ENCODE data around the gene HAUS3. TPM values are rescaled to one million over a fixed set of nuclear protein-coding genes. Genes with fewer than 3 reads are reported as not detected.

Gene HAUS3
- total and polyA plus RNA-seq, 2 experiments from 2014 or later: 13.8 to 14.9 TPM

DNA sequence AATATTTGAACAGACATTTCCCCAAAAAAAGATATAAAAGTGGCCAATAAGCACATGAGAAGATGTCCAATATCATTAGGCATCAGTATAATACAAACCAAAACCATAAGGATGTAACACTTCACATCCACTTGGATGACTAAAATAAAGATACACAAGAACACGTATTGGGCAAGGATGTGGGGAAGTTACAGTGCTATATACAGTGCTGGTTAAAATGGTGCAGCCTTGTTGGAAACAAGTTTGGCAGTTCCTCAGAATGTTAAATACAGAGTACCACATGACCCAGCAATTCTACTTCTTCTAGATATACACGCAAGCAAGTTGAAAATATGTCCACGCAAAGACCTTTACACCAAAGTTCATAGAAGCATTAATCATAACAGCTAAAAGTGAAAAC is 58.9 kb downstream of the HAUS3 start:
- no peak overlapping the region for H3K4me2 ChIP-seq (ENCODE audit: unreplicated experiment)

DNA sequence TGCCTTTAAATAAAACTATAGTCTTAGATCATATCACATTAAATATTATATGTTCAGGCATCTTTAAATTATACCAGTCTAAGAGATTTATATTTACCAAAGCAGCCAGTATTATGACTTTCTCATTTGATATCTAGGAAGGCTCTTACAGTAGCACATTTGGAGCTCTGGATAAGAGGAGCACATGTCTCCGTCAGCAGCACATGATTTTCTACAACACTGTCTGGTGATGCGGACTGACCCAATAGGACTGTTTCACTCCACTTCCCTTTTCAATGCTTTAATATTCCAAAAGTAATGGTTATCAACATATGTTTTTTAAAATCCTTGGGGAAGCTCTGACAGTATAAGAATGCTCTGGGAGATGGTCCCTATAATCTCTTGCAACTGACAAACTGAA is 61.5 kb downstream of the HAUS3 start:
- in situ Hi-C loops (cut with MboI): no loop called here
- Histone ChIP-seq H3K4me2 (ENCODE audit: unreplicated experiment) (no peak overlapping the region), H3K27ac (no peak overlapping the region), H4K20me1 (ENCODE audit: insufficient read depth) (no peaks in the 10 kb centered on the region), H3K9ac (no peak overlapping the region), H3K4me3 (no peak overlapping the region), H3K9me3 (ENCODE audit: low read depth) (no peaks in the 10 kb centered on the region), H3K36me3 (ENCODE audit: low read depth) (no peaks in the 10 kb centered on the region), H3K9me2 (ENCODE audit: insufficient read depth) (no peaks in the 10 kb centered on the region), H3F3A (ENCODE audit: insufficient read depth) (no peaks in the 10 kb centered on the region), H3K4me1 (ENCODE audit: insufficient read depth) (no peaks in the 10 kb centered on the region), H3K27me3 (replicated peaks; ENCODE audit: insufficient read depth) (no peaks in the 10 kb centered on the region), H2AFZ (no peak overlapping the region), H3K79me2 (ENCODE audit: insufficient read depth) (no peaks in the 10 kb centered on the region)
- no peak for DNase-seq
- no peak for TF ChIP-seq EZH2 (IDR thresholded peaks at IDR 0.05; ENCODE audit: insufficient read depth, poor library complexity, severe bottlenecking)
- 96 to 99% methylated on average over 2 of the region's 2 CpGs for WGBS, 2 experiments (ENCODE audit: low coverage in 1 of 2, low lambda C conversion rate in 2 of 2, missing lambda C conversion rate in 2 of 2)

More for the DNA sequence above, 58.9 kb downstream of the HAUS3 start:
- Histone ChIP-seq H4K20me1 (ENCODE audit: insufficient read depth) (no peaks in the 10 kb centered on the region), H3K27ac (no peak overlapping the region), H3K9ac (no peak overlapping the region), H3K4me1 (ENCODE audit: insufficient read depth) (no peaks in the 10 kb centered on the region), H3K9me2 (ENCODE audit: insufficient read depth) (no peaks in the 10 kb centered on the region), H3K36me3 (ENCODE audit: low read depth) (0 out of 2 replicates have a peak, but pooled peaks cover 5% of the 10 kb centered on the region), H2AFZ (no peak overlapping the region), H3F3A (ENCODE audit: insufficient read depth) (no peaks in the 10 kb centered on the region), H3K4me3 (no peak overlapping the region), H3K79me2 (ENCODE audit: insufficient read depth) (no peaks in the 10 kb centered on the region), H3K27me3 (replicated peaks; ENCODE audit: insufficient read depth) (no peaks in the 10 kb centered on the region), H3K9me3 (ENCODE audit: low read depth) (no peaks in the 10 kb centered on the region)
- in situ Hi-C loops (cut with MboI): no loop called here
- TF ChIP-seq EZH2 (IDR thresholded peaks at IDR 0.05; ENCODE audit: insufficient read depth, poor library complexity, severe bottlenecking) (no peak), EZH2phosphoT487 (IDR thresholded peaks at IDR 0.05; ENCODE audit: insufficient read depth, low read depth) (no peak)
- DNase-seq: no peak
- WGBS, 2 experiments (ENCODE audit: low coverage in 1 of 2, low lambda C conversion rate in 2 of 2, missing lambda C conversion rate in 2 of 2): 96 to 100% methylated on average over 3 of the region's 3 CpGs

DNA sequence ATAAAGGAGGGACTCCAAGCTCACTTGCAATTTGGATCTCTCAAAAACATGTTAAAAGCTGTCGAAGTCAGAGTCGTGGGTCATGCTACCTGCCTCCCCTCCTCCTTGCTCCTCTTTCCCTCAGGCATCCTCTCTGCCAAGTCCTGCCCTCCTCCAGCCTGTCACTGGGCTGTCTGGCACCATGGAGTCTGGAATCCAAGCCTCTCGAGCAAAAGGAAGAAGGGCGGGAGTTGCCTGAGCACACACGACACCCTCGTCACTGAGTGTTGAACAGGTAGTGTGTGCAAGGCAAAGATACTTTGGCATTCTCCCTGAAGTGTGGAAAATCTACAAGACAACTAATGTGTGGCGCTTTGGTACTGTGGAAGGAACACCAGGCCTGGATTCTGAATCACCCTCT is 62.2 kb downstream of the HAUS3 start:
- H3K4me3 ChIP-seq: no peak overlapping the region
- H3K27me3 ChIP-seq (replicated peaks; ENCODE audit: insufficient read depth): no peaks in the 10 kb centered on the region
- H3K9me3 ChIP-seq (ENCODE audit: low read depth): no peaks in the 10 kb centered on the region
- no peaks in the 10 kb centered on the region for H3F3A ChIP-seq (ENCODE audit: insufficient read depth)
- no peaks in the 10 kb centered on the region for H3K4me1 ChIP-seq (ENCODE audit: insufficient read depth)
- WGBS, 2 experiments (ENCODE audit: low coverage in 1 of 2, low lambda C conversion rate in 2 of 2, missing lambda C conversion rate in 2 of 2): 95 to 96% methylated on average over 6 to 7 of the region's 7 CpGs
- no peaks in the 10 kb centered on the region for H3K79me2 ChIP-seq (ENCODE audit: insufficient read depth)
- in situ Hi-C loops (cut with MboI): no loop called here
- no peaks in the 10 kb centered on the region for H4K20me1 ChIP-seq (ENCODE audit: insufficient read depth)
- H3K9ac ChIP-seq: no peak overlapping the region
- no peak overlapping the region for H2AFZ ChIP-seq
- H3K27ac ChIP-seq: no peak overlapping the region
- no peak for TF ChIP-seq EZH2phosphoT487 (IDR thresholded peaks at IDR 0.05; ENCODE audit: insufficient read depth, low read depth)
- no peak for TF ChIP-seq EZH2 (IDR thresholded peaks at IDR 0.05; ENCODE audit: insufficient read depth, poor library complexity, severe bottlenecking)
- H3K9me2 ChIP-seq (ENCODE audit: insufficient read depth): no peaks in the 10 kb centered on the region
- H3K36me3 ChIP-seq (ENCODE audit: low read depth): no peaks in the 10 kb centered on the region
- no peak overlapping the region for H3K4me2 ChIP-seq (ENCODE audit: unreplicated experiment)
- DNase-seq: no peak

DNA sequence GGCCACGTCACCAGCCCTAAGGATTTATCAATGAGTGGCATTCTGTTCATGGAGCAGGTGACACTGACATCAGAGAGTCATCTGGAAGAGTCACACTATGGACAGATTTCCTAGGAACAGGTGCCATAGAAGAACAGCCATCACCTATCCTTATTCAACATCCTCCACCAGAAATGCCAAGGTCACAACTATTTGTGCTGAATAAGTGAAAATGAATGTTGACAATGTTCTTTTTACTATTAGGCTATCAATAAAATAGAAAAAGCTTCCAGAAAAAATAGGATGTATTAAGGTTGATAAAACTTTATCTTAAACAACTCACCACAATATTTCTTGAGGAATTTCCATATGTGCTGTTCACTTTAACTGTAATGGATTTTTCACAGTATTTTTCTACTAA is 62.9 kb downstream of the HAUS3 start:
- no peak for DNase-seq
- H3K27me3 ChIP-seq (replicated peaks; ENCODE audit: insufficient read depth): no peaks in the 10 kb centered on the region
- H3K79me2 ChIP-seq (ENCODE audit: insufficient read depth): no peaks in the 10 kb centered on the region
- H3K9me2 ChIP-seq (ENCODE audit: insufficient read depth): no peaks in the 10 kb centered on the region
- H2AFZ ChIP-seq: no peak overlapping the region
- no peaks in the 10 kb centered on the region for H4K20me1 ChIP-seq (ENCODE audit: insufficient read depth)
- in situ Hi-C loops (cut with MboI): no loop called here
- no peak overlapping the region for H3K4me2 ChIP-seq (ENCODE audit: unreplicated experiment)
- WGBS, 2 experiments (ENCODE audit: low coverage in 1 of 2, low lambda C conversion rate in 2 of 2, missing lambda C conversion rate in 2 of 2): 93 to 94% methylated on average over 1 of the region's 1 CpG
- no peak overlapping the region for H3K9ac ChIP-seq
- no peaks in the 10 kb centered on the region for H3K4me1 ChIP-seq (ENCODE audit: insufficient read depth)
- H3K9me3 ChIP-seq (ENCODE audit: low read depth): no peaks in the 10 kb centered on the region
- TF ChIP-seq EZH2phosphoT487 (IDR thresholded peaks at IDR 0.05; ENCODE audit: insufficient read depth, low read depth): no peak
- TF ChIP-seq EZH2 (IDR thresholded peaks at IDR 0.05; ENCODE audit: insufficient read depth, poor library complexity, severe bottlenecking): no peak
- H3K27ac ChIP-seq: no peak overlapping the region
- H3K36me3 ChIP-seq (ENCODE audit: low read depth): no peaks in the 10 kb centered on the region
- no peak overlapping the region for H3K4me3 ChIP-seq
- H3F3A ChIP-seq (ENCODE audit: insufficient read depth): no peaks in the 10 kb centered on the region

Small RNA genes within 50 kb of the gene (small RNA-seq; reads per million reads assigned to genes)
- not detected for gene COX6B1P5 (ENCODE audit: low read depth, low replicate concordance)

Other genes starting within 250 kb of the HAUS3 start
- 16.9 and 18.7 TPM in 2 replicates for gene NELFA, start 233.1 kb downstream of the HAUS3 start, total RNA-seq (2014; rRNA removed; shearing (Covaris generic))
- 23.6 and 23.9 TPM in 2 replicates for gene NELFA, start 233.1 kb downstream of the HAUS3 start, polyA plus RNA-seq (2016; fragmentation: Nextera tagmentation; extraction: Ambion mirVana)
- gene NAT8L, start 182.8 kb downstream of the HAUS3 start, total RNA-seq (2014; rRNA removed; shearing (Covaris generic)): 0.38 TPM in 1 of 2 replicates, not detected in the other
- gene NAT8L, start 182.8 kb downstream of the HAUS3 start, polyA plus RNA-seq (2016; fragmentation: Nextera tagmentation; extraction: Ambion mirVana): 0.03 TPM in 1 of 2 replicates, not detected in the other
- gene POLN, start within 50 bp of the HAUS3 start, total RNA-seq (2014; rRNA removed; shearing (Covaris generic)): 1.8 and 3.9 TPM in 2 replicates
- 0.91 and 1.6 TPM in 2 replicates for gene POLN, start within 50 bp of the HAUS3 start, polyA plus RNA-seq (2016; fragmentation: Nextera tagmentation; extraction: Ambion mirVana)
- gene MXD4, start 20.0 kb upstream of the HAUS3 start, total RNA-seq (2014; rRNA removed; shearing (Covaris generic)): 70.1 and 70.5 TPM in 2 replicates
- 30.9 and 50.6 TPM in 2 replicates for gene MXD4, start 20.0 kb upstream of the HAUS3 start, polyA plus RNA-seq (2016; fragmentation: Nextera tagmentation; extraction: Ambion mirVana)
- gene ZFYVE28, start 176.5 kb upstream of the HAUS3 start, total RNA-seq (2014; rRNA removed; shearing (Covaris generic)): 8.9 and 9.6 TPM in 2 replicates
- gene ZFYVE28, start 176.5 kb upstream of the HAUS3 start, polyA plus RNA-seq (2016; fragmentation: Nextera tagmentation; extraction: Ambion mirVana): 4.6 and 4.8 TPM in 2 replicates
- not detected in 2 replicates for gene CFAP99, start 176.8 kb upstream of the HAUS3 start, total RNA-seq (2014; rRNA removed; shearing (Covaris generic))
- not detected in 2 replicates for gene CFAP99, start 176.8 kb upstream of the HAUS3 start, polyA plus RNA-seq (2016; fragmentation: Nextera tagmentation; extraction: Ambion mirVana)
- gene RNF4, start 227.0 kb upstream of the HAUS3 start, total RNA-seq (2014; rRNA removed; shearing (Covaris generic)): 66.5 and 67.5 TPM in 2 replicates
- 63.1 and 67.8 TPM in 2 replicates for gene RNF4, start 227.0 kb upstream of the HAUS3 start, polyA plus RNA-seq (2016; fragmentation: Nextera tagmentation; extraction: Ambion mirVana)

Measured in GM23248 (cell line).